Measurements from ENCODE around the gene KCNJ15. TPM values are rescaled to one million over a fixed set of nuclear protein-coding genes. Genes with fewer than 3 reads are reported as not detected.

Gene KCNJ15
- total RNA-seq, 2 donors from 2014 or later, result 0.17 to 0.21 TPM

GRCh38 chr21:38287476-38287875 is 30.7 kb downstream of the KCNJ15 start:
- no peak for DNase-seq
- Histone ChIP-seq H3K4me3 (no peak overlapping the region), H3K9me3 (no peaks in the 10 kb centered on the region), H3K4me1 (no peaks in the 10 kb centered on the region), H3K27ac (no peak overlapping the region), H3K27me3 (no peaks in the 10 kb centered on the region), H3K9ac (ENCODE audit: low read depth in 2 of 2, low read length in 2 of 2) (no peak overlapping the region), H3K36me3 (no peaks in the 10 kb centered on the region)
- no peak for TF ChIP-seq CTCF (IDR thresholded peaks at IDR 0.05)
- intact Hi-C loops (cut with DNase I), result no loop called here

GRCh38 chr21:38289705-38290485 is 33.1 kb downstream of the KCNJ15 start:
- intact Hi-C loops (cut with DNase I), result no loop called here
- H3K9ac ChIP-seq (ENCODE audit: low read depth in 2 of 2, low read length in 2 of 2), result no peak overlapping the region
- no peaks in the 10 kb centered on the region for H3K27me3 ChIP-seq

DNA sequence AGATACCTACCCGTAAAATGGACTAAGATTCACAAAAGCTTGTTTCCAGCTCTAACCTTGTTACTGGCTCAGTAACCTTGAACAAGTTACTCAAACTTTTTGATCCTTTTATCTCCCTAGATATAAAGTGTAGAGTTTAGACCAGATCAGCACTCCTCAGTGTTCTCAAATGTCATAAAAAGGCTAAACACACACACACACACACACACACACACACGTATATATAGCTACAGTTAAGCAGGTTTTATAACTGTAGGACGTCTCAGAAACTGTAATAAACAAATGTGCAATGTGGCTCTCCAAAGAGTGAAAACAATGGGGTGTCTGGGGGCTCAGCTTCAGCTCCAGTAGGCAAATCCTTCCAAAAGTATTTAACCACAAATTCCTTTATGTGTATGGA is 34.0 kb downstream of the KCNJ15 start:
- intact Hi-C loops (cut with DNase I), result no loop called here
- Histone ChIP-seq H3K9ac (ENCODE audit: low read depth in 2 of 2, low read length in 2 of 2) (no peak overlapping the region), H3K9me3 (no peaks in the 10 kb centered on the region), H3K4me1 (no peaks in the 10 kb centered on the region), H3K27me3 (no peaks in the 10 kb centered on the region), H3K36me3 (no peaks in the 10 kb centered on the region), H3K4me3 (no peak overlapping the region), H3K27ac (no peak overlapping the region)
- no peak for TF ChIP-seq CTCF (IDR thresholded peaks at IDR 0.05)
- DNase-seq, result no peak

More at GRCh38 chr21:38289705-38290485, 33.1 kb downstream of the KCNJ15 start:
- Histone ChIP-seq H3K27ac (no peak overlapping the region), H3K36me3 (no peaks in the 10 kb centered on the region), H3K4me3 (no peak overlapping the region), H3K9me3 (no peaks in the 10 kb centered on the region), H3K4me1 (no peaks in the 10 kb centered on the region)
- DNase-seq, result no peak
- TF ChIP-seq CTCF (IDR thresholded peaks at IDR 0.05), result no peak

DNA sequence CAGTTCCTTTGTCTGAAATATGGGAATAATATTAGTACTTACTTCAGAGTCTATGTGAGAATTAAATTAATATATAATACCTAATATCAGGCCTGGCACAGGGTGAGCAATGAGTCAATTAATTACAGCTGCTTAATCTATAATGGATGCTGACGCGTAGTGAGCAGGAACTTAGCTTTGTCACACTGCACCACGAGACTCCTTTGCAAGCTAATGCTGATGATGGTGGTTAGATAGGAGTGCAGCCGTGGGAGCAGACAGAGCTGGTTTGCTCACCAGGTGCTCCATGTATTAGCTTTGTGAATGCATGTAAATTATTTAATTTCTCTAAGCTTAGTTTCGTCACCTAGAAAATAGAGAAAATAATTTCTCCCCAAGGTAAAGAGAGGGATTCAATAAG is 35.1 kb downstream of the KCNJ15 start:
- H3K9ac ChIP-seq (ENCODE audit: low read depth in 2 of 2, low read length in 2 of 2), result no peak overlapping the region
- H3K27ac ChIP-seq, result no peak overlapping the region
- no peak for TF ChIP-seq CTCF (IDR thresholded peaks at IDR 0.05)
- no peaks in the 10 kb centered on the region for H3K4me1 ChIP-seq
- no peaks in the 10 kb centered on the region for H3K9me3 ChIP-seq
- no peak for DNase-seq
- no peaks in the 10 kb centered on the region for H3K27me3 ChIP-seq
- H3K36me3 ChIP-seq, result no peaks in the 10 kb centered on the region
- no peak overlapping the region for H3K4me3 ChIP-seq
- intact Hi-C loops (cut with DNase I), result no loop called here

DNA sequence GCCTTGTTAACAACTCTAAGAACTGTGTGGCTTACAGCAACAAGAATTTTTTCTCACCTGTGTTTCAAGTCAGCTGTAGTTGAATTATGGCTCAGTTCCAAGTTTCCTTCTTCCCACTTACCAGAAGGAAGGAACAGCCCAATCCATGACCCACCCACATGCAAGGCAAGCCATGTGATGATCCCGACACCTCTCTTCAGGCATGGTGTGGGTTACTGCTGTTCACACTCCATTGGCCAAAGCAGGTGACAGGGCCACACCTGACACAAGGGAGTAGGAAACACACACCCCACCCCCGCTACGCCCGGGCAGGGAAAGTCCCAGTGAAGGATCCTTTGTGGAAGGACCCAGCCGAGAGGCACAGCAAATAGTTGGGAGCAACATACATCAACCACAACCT is 36.3 kb downstream of the KCNJ15 start:
- DNase-seq, result peak; percentile 38
- Histone ChIP-seq H3K4me3 (no peak overlapping the region), H3K27ac (no peak overlapping the region), H3K27me3 (no peaks in the 10 kb centered on the region), H3K9me3 (no peaks in the 10 kb centered on the region), H3K9ac (ENCODE audit: low read depth in 2 of 2, low read length in 2 of 2) (no peak overlapping the region), H3K36me3 (no peaks in the 10 kb centered on the region), H3K4me1 (no peaks in the 10 kb centered on the region)
- no peak for TF ChIP-seq CTCF (IDR thresholded peaks at IDR 0.05)
- intact Hi-C loops (cut with DNase I), result no loop called here
